Dedifferentiated amniotic fluid mesenchymal stem cell (primary cell): ENCODE results near the gene PTCD1.

Experiments
- DNase-seq: peaks from one replicate; pipeline ENCODE4 v3.0.0-alpha.2; 2016; ENCODE audit errors: extremely low spot score

PTCD1 gene, protein sequence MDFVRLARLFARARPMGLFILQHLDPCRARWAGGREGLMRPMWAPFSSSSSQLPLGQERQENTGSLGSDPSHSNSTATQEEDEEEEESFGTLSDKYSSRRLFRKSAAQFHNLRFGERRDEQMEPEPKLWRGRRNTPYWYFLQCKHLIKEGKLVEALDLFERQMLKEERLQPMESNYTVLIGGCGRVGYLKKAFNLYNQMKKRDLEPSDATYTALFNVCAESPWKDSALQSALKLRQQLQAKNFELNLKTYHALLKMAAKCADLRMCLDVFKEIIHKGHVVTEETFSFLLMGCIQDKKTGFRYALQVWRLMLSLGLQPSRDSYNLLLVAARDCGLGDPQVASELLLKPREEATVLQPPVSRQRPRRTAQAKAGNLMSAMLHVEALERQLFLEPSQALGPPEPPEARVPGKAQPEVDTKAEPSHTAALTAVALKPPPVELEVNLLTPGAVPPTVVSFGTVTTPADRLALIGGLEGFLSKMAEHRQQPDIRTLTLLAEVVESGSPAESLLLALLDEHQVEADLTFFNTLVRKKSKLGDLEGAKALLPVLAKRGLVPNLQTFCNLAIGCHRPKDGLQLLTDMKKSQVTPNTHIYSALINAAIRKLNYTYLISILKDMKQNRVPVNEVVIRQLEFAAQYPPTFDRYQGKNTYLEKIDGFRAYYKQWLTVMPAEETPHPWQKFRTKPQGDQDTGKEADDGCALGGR

DNA sequence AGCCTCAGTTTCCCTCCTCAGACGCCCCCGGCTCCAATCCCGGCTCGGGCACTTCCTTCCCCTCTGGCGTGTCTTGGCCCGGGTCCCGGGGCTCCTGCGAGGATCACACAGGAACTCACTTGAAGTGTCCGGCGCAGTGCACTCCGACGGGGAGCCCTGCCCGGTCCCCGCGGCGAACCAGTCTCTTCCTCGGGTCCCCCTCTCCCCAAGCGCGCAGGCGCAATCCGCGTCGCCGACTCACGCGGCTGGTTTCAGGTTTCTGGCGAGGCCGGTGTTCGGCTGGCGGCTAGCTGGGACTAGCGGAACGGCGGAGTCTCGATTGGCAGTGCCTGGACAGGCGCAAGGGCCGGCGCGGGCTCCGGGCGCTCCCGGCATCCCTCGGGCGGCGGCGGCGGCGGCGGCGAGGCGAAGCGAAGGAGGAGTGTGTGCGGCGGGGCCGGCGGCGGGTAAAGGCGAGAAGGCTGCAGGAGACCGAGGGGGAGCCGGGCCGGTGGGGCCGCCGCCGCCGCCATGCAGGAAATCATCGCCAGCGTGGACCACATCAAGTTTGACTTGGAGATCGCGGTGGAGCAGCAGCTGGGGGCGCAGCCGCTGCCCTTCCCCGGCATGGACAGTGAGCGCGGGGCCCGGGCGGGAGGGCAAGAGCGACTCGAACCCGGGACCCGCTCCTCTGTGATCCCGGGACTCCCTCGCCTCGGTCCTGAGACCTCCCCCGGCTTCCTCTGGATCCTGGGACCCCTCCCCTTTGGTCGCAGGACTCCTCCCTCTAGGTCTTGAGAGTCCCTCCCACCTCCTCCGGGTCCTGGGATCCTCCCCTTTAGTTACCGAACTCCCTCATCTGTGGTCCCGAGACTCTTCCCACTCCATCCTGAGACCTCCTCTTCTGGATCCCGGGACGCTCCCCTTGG is at the start of gene PTCD1, which contains the start of gene CPSF4:
TSS of gene PTCD1 (minus strand) at position 226 of the 908 bp plus-strand sequence. CDS start 3,556 bp downstream, outside the sequence.
TSS of gene CPSF4 (plus strand) at position 371 of the 908 bp plus-strand sequence. CDS start at position 511, 140 bp downstream.
- DNase-seq, result peak; percentile 95

DNA sequence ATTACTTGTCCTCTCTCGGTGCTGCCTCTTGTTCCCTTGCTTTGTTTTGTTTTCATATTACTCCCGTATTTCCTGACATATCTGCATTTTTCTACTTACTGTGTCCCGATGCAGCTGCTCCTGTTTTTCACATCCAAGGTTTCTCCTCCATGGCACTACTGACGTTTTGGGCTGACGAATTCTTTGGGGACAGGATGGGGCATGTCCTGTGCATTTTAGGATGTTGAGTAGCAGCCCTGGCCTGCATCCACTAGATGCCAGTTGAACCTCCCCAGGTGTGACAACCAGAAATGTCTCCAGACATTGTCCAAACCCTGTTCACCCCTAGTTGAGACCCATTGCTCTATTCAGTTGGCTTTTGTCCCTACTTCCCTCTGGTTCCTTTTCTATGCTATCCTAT is 46.5 kb upstream of the PTCD1 start:
- DNase-seq, result no peak

DNA sequence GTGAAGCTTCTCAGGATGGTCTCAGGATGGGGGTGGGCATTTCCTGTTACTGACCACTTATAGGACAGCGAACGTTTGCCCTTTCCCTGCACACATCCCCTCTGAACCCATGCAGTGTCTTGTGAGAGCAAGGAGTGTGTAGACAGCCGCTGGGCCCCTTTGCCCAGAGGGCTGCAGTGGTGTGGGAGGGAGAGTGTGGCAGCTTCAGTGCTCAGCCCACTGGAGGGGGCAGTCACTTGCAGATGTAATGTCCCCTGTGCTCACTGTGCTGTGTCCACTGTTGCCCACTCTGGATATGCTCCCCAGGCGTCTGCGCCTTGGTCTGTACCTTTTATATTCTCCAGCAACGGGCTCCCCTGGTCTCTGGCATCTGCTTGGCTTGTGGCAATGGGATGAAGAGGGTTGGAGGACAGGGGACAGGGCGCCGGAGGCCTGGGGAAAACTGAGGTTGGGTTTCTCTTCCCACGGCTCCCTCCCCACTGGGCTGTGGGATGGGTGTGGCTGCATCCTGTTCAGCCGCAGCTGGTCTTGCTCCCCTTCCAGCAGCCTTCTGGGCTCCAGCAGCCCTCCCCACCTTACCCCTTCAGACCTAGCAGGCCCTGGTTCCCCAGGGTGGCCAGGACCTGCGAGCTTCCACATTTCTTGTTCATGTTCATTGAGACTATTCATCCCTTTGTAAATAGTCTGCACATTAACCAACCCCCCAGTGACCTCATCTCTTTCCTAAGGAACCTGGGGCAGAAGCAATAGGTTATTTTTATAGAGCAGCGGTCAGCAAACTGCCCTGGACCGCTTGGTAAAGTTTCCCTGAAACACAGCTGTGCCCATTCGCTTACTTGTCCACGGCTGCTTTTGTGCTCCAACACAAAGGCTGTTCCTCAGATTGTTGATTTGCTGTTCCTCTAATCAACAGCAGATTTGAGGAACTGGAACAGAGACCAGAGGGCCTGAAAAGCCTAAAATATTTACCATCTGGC is 40.2 kb upstream of the PTCD1 start:
- no peak for DNase-seq

GRCh38 chr7:99476107-99476506 is 37.5 kb upstream of the PTCD1 start:
- DNase-seq, result no peak

DNA sequence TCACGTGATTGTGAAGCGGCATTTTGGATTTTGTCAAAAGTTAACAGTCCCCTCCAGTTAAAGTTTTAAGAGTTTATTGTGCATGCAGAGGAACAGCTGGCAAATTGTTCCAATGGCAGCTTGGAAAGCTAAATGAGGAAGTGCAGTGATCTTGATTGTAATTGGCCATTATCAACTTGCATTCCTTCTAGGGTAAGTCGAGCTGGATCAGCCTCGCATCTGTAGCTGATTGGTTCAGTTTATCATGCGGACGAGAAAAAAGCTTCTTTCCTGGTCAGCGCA is 34.7 kb upstream of the PTCD1 start:
- DNase-seq, result peak; percentile 50

DNA sequence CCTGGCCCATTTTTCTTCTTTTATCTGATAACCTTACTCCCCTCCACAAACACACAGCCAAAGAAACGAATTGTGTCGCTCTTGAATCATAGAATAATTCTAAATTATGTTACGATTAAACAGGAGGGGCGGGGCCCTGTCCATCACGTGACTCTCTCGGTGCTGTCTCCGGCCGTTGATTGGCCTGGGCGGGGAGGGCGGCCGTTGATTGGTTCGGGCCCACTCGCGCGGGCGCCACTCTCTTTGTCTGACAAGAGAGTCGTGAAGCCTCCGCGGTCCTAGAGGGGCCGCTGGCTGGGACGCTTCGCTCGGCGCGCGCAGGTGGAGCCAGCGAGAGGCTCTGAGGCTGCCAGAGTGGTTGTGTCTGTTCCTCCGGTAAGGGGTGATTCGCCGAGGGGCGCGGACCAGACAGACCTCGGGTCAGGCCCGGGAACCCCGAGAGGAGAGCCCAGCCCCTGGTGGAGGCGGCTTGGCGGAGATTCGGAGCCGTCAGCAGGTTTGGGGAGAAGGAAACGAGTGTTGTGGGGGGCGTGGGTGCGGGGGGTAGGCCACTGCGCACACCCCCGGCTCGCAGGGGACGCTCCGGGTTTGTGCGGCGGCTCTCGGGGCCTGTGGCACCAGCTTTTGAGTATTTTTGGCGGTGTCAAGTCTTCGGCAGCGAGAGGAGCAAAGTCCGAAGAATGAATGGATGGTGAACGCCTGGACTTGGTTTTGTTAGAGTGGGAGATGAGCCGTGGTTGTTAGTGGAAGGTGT is 34.1 kb upstream of the PTCD1 start, which contains the start of gene ZNF789:
TSS of gene ZNF789 (plus strand) at position 330 of the 754 bp plus-strand sequence. CDS start 3,567 bp downstream, outside the sequence.
- DNase-seq, result peak; percentile 94

DNA sequence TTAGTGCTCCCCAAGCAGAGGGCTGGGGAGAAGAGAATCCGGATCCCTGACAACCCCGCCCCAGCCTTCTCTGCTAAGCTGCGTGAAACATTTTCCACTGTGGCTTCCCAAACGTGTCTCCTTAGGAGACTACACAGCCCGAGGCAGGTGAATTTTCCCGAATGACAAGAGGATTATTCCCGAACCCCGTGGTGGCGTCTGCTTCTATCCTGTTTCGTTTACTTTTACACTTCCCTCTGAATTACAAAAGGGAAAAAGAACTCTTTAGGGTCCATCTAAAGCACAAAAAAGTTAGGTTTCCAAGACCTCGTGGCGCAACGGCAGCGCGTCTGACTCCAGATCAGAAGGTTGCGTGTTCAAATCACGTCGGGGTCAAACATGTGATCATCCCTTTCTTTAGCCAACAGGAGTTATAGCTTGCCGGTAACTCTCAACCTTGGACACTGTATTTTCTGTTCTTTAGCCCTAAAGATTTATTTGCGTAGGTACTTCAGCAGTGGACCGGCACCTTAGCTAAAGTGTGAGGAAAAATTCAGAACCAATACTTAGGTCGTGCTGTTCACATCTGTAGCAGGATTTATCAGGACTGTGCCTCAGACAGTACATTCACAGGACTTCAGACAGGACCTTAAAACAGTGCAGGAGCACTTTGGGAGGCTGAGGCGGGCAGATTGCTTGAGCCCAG is 30.9 kb upstream of the PTCD1 start:
- no peak for DNase-seq

DNA sequence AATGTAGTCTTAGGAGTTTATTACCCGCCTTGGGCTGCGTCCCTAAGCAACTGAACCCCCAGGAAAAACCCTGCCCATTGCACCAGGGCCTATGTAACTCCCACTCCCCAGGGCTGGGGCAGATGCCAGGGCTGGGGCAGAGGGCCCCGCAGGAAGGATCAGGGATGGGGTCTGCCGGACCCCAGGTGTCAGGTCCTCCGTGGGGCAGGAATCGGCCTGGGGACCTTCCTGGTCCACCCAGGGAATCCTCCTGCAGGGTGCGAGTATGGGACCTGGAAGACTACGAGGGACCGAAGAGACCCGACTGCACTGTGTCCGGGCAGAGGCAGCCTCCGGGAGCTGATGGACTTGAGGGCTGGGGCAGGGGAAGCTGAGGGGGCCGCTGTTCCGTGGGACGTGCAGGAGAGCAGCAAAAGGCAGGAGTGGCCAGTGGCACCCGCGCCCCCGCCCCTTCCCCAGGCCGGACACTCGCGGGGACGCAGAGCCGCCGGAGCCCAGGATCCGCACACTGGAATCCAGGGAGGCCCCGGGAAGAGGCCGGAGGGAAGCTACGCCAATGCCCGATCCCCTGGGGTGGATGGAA is 29.8 kb upstream of the PTCD1 start:
- no peak for DNase-seq

DNA sequence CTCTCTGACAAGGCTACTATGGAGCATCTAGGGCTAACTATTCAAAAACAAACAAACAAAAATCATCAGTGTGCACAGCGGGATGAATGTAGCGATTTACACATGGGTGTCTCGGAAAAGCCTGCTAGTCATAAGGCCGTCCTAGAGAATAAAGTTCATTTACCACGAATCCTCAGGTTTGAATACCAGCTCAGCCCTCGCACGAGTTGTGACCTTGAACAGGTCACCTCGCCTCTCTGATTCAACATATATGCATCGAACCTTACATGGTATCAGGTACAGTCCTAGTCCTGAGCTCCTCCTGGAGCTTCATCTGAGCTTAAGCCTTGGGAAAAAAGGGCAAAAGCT is 26.8 kb upstream of the PTCD1 start:
- DNase-seq, result no peak

GRCh38 chr7:99461221-99461620 is 22.6 kb upstream of the PTCD1 start:
- DNase-seq, result no peak

- DNase-seq, result no peak
These were observed 22.1 kb upstream of the PTCD1 start for GRCh38 chr7:99460651-99461050.

GRCh38 chr7:99459087-99459486 is 20.5 kb upstream of the PTCD1 start:
- no peak for DNase-seq

GRCh38 chr7:99457650-99458493 is 19.3 kb upstream of the PTCD1 start:
- no peak for DNase-seq

DNA sequence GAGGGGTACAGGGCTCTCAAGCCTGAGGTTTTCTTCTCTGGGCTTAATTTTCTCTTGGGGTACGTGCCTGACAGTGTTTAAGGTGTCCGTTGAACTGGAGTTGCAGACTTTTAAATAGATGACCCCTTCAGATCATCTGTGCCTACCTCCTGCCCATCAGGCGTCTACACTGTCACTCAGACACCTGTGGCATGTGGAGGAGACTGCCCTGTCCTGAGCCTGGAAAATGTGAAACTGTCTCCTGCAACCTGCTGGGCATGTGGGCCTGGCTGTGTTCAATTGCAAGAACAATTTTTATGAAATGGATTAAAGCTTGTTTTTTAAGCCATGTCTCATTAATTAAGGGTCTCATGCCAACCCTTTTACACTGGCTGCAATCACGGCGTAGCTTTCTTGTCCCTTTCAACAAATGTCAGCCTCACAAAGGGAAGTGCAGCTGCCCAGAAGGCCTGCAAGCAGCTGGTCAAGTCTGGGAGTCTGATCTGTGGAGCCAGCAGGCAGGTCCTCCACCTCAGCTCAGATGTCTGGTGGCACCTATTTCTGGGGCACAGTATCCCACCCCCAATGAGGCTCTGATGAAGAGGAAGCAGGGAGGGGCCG is 18.6 kb upstream of the PTCD1 start:
- no peak for DNase-seq

DNA sequence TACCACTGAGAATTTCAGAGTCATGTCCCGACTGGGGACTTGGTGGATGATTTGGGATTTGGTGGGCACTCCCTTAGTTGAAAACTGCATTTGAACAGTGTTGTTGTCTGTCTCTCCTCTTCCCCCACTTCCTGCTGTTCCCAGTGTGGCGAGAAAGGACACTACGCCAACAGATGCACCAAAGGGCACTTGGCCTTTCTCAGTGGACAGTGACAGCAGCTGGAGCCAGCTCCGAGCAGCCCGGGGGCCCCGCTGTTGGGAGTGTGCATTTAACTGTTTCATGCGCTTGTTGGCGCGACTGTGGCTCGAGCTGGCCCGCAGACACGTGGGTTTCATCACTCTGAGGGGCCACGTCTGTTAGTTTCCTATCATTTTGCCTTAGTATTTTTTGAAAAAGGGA is 17.7 kb upstream of the PTCD1 start:
- no peak for DNase-seq

DNA sequence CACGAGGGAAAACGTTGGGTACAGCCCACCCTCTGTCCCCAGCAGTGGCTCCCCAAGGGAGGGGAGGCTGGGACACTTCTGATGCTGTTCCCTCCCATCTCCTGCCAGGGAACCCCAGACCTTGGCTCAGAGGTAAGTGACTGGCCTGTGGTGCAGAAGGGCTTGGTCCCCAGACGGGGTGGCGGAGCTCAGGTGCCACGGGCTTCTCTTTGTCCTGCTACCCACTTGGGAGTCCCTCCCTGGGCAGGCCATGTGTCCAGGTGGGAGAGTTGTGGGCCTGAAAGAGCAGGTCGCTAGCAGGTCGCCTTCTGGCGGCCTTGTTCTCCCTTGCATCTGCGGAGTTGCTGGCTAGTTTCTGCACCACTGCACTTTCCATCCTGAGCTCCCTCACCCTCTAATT is 17.3 kb upstream of the PTCD1 start:
- no peak for DNase-seq

GRCh38 chr7:99453105-99453504 is 14.5 kb upstream of the PTCD1 start:
- DNase-seq, result no peak

DNA sequence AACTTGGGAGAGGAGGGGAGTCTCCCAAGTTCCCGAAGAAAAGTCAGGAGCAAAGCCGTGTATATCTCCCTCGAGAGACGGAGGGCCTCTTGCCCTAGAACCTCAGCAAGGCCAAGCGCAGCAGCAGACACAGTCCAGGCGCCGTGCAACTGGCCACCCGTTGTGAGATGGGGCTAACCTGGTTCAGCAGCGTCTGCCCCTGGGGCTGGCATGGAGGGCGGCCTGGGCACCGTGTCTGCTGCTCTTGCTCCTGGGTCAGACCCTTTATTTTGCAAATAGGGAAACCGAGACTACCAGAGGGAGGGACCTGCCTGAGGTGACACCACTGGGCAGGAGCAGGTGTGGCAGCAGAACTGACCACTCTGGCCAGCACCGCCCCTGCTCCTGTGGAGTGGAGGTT is 13.9 kb upstream of the PTCD1 start:
- DNase-seq, result no peak
